Measurements from ENCODE around the gene GREB1.

GREB1 gene

GRCh38 chr2:11628675-11629074, 94.8 kb downstream of the GREB1 start:
- DNase-seq (ENCODE audit: extremely low spot score): no peak
- ChIA-PET POLR2A (no interaction called here), CTCF (no interaction called here)
- TF ChIP-seq SP1 (IDR thresholded peaks at IDR 0.05) (no peak), ELF4 (IDR thresholded peaks at IDR 0.05) (no peak)

DNA sequence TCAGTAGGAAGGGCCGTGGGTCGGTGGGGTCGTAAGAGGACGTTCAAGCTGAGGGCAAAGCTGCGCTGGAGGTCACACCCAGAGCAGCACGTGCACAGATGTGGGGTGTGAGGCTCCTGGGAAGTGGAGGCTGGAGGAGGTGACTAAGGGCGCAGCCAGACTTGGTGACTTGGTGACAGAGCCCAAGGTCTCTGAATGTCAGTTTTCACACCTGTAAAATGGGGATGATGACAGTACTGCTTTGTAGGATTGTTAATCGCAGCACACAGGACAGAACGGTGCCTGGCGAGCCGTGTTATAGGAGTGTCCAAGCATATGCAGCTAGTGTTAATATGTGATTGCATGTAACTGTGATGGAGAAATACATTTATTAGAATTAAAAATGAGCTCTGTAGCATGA, 95.4 kb downstream of the GREB1 start:
- no peak for TF ChIP-seq ELF4 (IDR thresholded peaks at IDR 0.05)
- TF ChIP-seq NFRKB (IDR thresholded peaks at IDR 0.05): no peak
- no peak for TF ChIP-seq FOXA1 (IDR thresholded peaks at IDR 0.05)
- no peak for TF ChIP-seq FOXK2 (IDR thresholded peaks at IDR 0.05)
- no peak for TF ChIP-seq SUZ12 (IDR thresholded peaks at IDR 0.05)
- no peak for TF ChIP-seq FOXM1 (IDR thresholded peaks at IDR 0.05; ENCODE audit: borderline replicate concordance)
- TF ChIP-seq TARDBP (IDR thresholded peaks at IDR 0.05): no peak
- no peak for TF ChIP-seq ZNF384 (IDR thresholded peaks at IDR 0.05)
- no peak for TF ChIP-seq CTBP1 (IDR thresholded peaks at IDR 0.05; ENCODE audit: borderline replicate concordance)
- TF ChIP-seq LEF1 (IDR thresholded peaks at IDR 0.05; ENCODE audit: borderline replicate concordance): no peak
- TF ChIP-seq BHLHE40 (IDR thresholded peaks at IDR 0.05; ENCODE audit: borderline replicate concordance): no peak
- TF ChIP-seq PKNOX1 (IDR thresholded peaks at IDR 0.05): no peak
- no peak for TF ChIP-seq HDGF (IDR thresholded peaks at IDR 0.05; ENCODE audit: borderline replicate concordance)
- TF ChIP-seq ARNT (IDR thresholded peaks at IDR 0.05): no peak
- TF ChIP-seq L3MBTL2 (conservative IDR thresholded peaks at IDR 0.05): no peak
- TF ChIP-seq SP1 (IDR thresholded peaks at IDR 0.05): no peak
- ChIA-PET POLR2A (no interaction called here), CTCF (no interaction called here)
- no peak for DNase-seq (ENCODE audit: extremely low spot score)

DNA sequence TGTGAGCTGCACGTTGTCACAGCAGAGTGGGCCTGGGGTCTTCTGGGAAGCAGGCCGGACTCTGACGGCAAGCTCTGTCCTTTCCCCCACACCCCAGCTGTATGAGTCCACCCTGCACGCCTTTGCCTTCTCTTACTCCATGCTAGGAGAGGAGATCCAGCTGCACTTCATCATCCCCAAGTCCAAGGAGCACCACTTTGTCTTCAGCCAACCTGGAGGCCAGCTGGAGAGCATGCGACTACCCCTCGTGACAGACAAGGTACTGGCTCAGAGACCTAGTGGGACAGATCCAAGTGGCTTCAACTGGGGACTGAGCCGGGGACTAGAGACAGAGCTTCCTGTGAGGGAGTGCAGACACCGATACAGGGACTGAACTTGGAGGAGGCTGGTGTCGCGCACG, 96.0 kb downstream of the GREB1 start:
- no peak for TF ChIP-seq FOXK2 (IDR thresholded peaks at IDR 0.05)
- TF ChIP-seq FOXA1 (IDR thresholded peaks at IDR 0.05): no peak
- no peak for TF ChIP-seq TARDBP (IDR thresholded peaks at IDR 0.05)
- no peak for TF ChIP-seq BHLHE40 (IDR thresholded peaks at IDR 0.05; ENCODE audit: borderline replicate concordance)
- no peak for TF ChIP-seq FOXM1 (IDR thresholded peaks at IDR 0.05; ENCODE audit: borderline replicate concordance)
- no peak for DNase-seq (ENCODE audit: extremely low spot score)
- ChIA-PET POLR2A (no interaction called here), CTCF (no interaction called here)

GRCh38 chr2:11630855-11631254, 97.0 kb downstream of the GREB1 start:
- no peak for DNase-seq (ENCODE audit: extremely low spot score)
- ChIA-PET POLR2A (no interaction called here), CTCF (no interaction called here)
- TF ChIP-seq FOXA1 (IDR thresholded peaks at IDR 0.05): no peak
- no peak for TF ChIP-seq TARDBP (IDR thresholded peaks at IDR 0.05)
- TF ChIP-seq L3MBTL2 (conservative IDR thresholded peaks at IDR 0.05): no peak
- TF ChIP-seq CTBP1 (IDR thresholded peaks at IDR 0.05; ENCODE audit: borderline replicate concordance): no peak
- TF ChIP-seq ELF4 (IDR thresholded peaks at IDR 0.05): no peak
- no peak for TF ChIP-seq SP1 (IDR thresholded peaks at IDR 0.05)
- TF ChIP-seq SUZ12 (IDR thresholded peaks at IDR 0.05): no peak
- no peak for TF ChIP-seq PKNOX1 (IDR thresholded peaks at IDR 0.05)
- TF ChIP-seq LEF1 (IDR thresholded peaks at IDR 0.05; ENCODE audit: borderline replicate concordance): no peak
- no peak for TF ChIP-seq HDGF (IDR thresholded peaks at IDR 0.05; ENCODE audit: borderline replicate concordance)
- no peak for TF ChIP-seq FOXK2 (IDR thresholded peaks at IDR 0.05)

GRCh38 chr2:11631462-11631861, 97.6 kb downstream of the GREB1 start:
- TF ChIP-seq SP1 (IDR thresholded peaks at IDR 0.05): no peak
- no peak for TF ChIP-seq PKNOX1 (IDR thresholded peaks at IDR 0.05)
- no peak for TF ChIP-seq FOXA1 (IDR thresholded peaks at IDR 0.05)
- no peak for TF ChIP-seq BHLHE40 (IDR thresholded peaks at IDR 0.05; ENCODE audit: borderline replicate concordance)
- no peak for TF ChIP-seq CTBP1 (IDR thresholded peaks at IDR 0.05; ENCODE audit: borderline replicate concordance)
- TF ChIP-seq ZNF384 (IDR thresholded peaks at IDR 0.05): no peak
- TF ChIP-seq LEF1 (IDR thresholded peaks at IDR 0.05; ENCODE audit: borderline replicate concordance): no peak
- TF ChIP-seq L3MBTL2 (conservative IDR thresholded peaks at IDR 0.05): no peak
- no peak for TF ChIP-seq ARNT (IDR thresholded peaks at IDR 0.05)
- no peak for TF ChIP-seq FOXM1 (IDR thresholded peaks at IDR 0.05; ENCODE audit: borderline replicate concordance)
- no peak for TF ChIP-seq NFRKB (IDR thresholded peaks at IDR 0.05)
- TF ChIP-seq SUZ12 (IDR thresholded peaks at IDR 0.05): no peak
- no peak for TF ChIP-seq ELF4 (IDR thresholded peaks at IDR 0.05)
- no peak for TF ChIP-seq HDGF (IDR thresholded peaks at IDR 0.05; ENCODE audit: borderline replicate concordance)

GRCh38 chr2:11633923-11634478, 100.2 kb downstream of the GREB1 start:
- ChIA-PET CTCF (no interaction called here), POLR2A (no interaction called here)
- TF ChIP-seq BHLHE40 (IDR thresholded peaks at IDR 0.05; ENCODE audit: borderline replicate concordance) (no peak), NFRKB (IDR thresholded peaks at IDR 0.05) (no peak), SP1 (IDR thresholded peaks at IDR 0.05) (no peak), LEF1 (IDR thresholded peaks at IDR 0.05; ENCODE audit: borderline replicate concordance) (no peak), TARDBP (IDR thresholded peaks at IDR 0.05) (no peak), FOXA1 (IDR thresholded peaks at IDR 0.05) (no peak), ELF4 (IDR thresholded peaks at IDR 0.05) (no peak)
- DNase-seq (ENCODE audit: extremely low spot score): no peak

More at GRCh38 chr2:11631462-11631861, 97.6 kb downstream of the GREB1 start:
- ChIA-PET POLR2A (no interaction called here), CTCF (no interaction called here)
- DNase-seq (ENCODE audit: extremely low spot score): no peak

DNA sequence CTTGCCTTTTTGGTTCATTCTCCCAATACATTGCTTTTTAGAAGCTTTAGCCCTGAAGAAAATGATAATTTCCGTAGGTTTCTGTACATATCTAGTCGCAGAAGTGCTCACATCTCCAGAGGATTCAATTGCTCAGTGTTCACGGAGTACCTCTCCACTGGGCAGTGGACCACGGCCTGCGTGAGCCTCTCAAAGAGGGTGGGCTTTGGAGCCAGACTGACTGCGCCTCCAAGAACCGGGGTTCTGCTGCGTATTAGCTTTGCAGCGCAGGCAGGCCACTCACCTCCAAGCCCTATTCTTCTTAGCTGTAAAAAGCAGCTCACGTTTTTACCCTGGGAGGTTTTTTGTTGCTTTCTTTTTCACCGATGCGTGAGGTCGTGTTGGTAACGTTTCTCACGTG, 100.7 kb downstream of the GREB1 start:
- ChIA-PET POLR2A (no interaction called here), CTCF (no interaction called here)
- DNase-seq (ENCODE audit: extremely low spot score): no peak
- no peak for TF ChIP-seq BHLHE40 (IDR thresholded peaks at IDR 0.05; ENCODE audit: borderline replicate concordance)
- no peak for TF ChIP-seq CTBP1 (IDR thresholded peaks at IDR 0.05; ENCODE audit: borderline replicate concordance)
- no peak for TF ChIP-seq ELF4 (IDR thresholded peaks at IDR 0.05)
- TF ChIP-seq L3MBTL2 (conservative IDR thresholded peaks at IDR 0.05): no peak
- TF ChIP-seq NFRKB (IDR thresholded peaks at IDR 0.05): no peak
- no peak for TF ChIP-seq FOXM1 (IDR thresholded peaks at IDR 0.05; ENCODE audit: borderline replicate concordance)
- TF ChIP-seq LEF1 (IDR thresholded peaks at IDR 0.05; ENCODE audit: borderline replicate concordance): no peak
- TF ChIP-seq ARNT (IDR thresholded peaks at IDR 0.05): no peak
- no peak for TF ChIP-seq HDGF (IDR thresholded peaks at IDR 0.05; ENCODE audit: borderline replicate concordance)
- no peak for TF ChIP-seq SUZ12 (IDR thresholded peaks at IDR 0.05)
- TF ChIP-seq FOXA1 (IDR thresholded peaks at IDR 0.05): no peak
- no peak for TF ChIP-seq SP1 (IDR thresholded peaks at IDR 0.05)
- no peak for TF ChIP-seq FOXK2 (IDR thresholded peaks at IDR 0.05)
- no peak for TF ChIP-seq ZNF384 (IDR thresholded peaks at IDR 0.05)
- TF ChIP-seq PKNOX1 (IDR thresholded peaks at IDR 0.05): no peak
- TF ChIP-seq TARDBP (IDR thresholded peaks at IDR 0.05): no peak

Measured in HEK293T (cell line).